Activated CD4-positive, alpha-beta T cell treated with anti-CD3 and anti-CD28 coated beads for 48 hours (primary cell): Measurements from ENCODE around the gene C11orf71.

ENCODE experiments used
- DNase-seq: peaks from one replicate; pipeline ENCODE4 v3.0.0-alpha.2; 2020

The C11orf71 gene

GRCh38 chr11:114399490-114400215 is 658 bp downstream of the C11orf71 start:
- DNase-seq = no peak

GRCh38 chr11:114398303-114398920 is 1.9 kb downstream of the C11orf71 start:
- no peak for DNase-seq

GRCh38 chr11:114397349-114397982 is 2.8 kb downstream of the C11orf71 start:
- no peak for DNase-seq

- DNase-seq = no peak
Observed at GRCh38 chr11:114396916-114397315, 3.4 kb downstream of the C11orf71 start.

- no peak for DNase-seq
Observed at GRCh38 chr11:114395736-114396135, 4.6 kb downstream of the C11orf71 start.

GRCh38 chr11:114392735-114393667 is 7.3 kb downstream of the C11orf71 start:
- no peak for DNase-seq

- DNase-seq = no peak
Observed at GRCh38 chr11:114386545-114386944, 13.8 kb downstream of the C11orf71 start.

- no peak for DNase-seq
Observed at GRCh38 chr11:114386131-114386530, 14.2 kb downstream of the C11orf71 start.

- no peak for DNase-seq
Observed at GRCh38 chr11:114384487-114384886, 15.8 kb downstream of the C11orf71 start.

GRCh38 chr11:114382509-114382908 is 17.8 kb downstream of the C11orf71 start:
- DNase-seq = no peak

GRCh38 chr11:114379394-114380069 is 20.8 kb downstream of the C11orf71 start:
- no peak for DNase-seq

- no peak for DNase-seq
Observed at GRCh38 chr11:114377612-114378267, 22.6 kb downstream of the C11orf71 start.

- no peak for DNase-seq
Observed at GRCh38 chr11:114375052-114375451, 25.3 kb downstream of the C11orf71 start.

GRCh38 chr11:114368918-114369680 is 31.2 kb downstream of the C11orf71 start:
- DNase-seq = no peak

- DNase-seq = no peak
Observed at GRCh38 chr11:114367244-114367957, 32.9 kb downstream of the C11orf71 start.

- DNase-seq = no peak
Observed at GRCh38 chr11:114366331-114367243, 33.7 kb downstream of the C11orf71 start.

- no peak for DNase-seq
Observed at GRCh38 chr11:114362958-114363357, 37.4 kb downstream of the C11orf71 start.

- DNase-seq = no peak
Observed at GRCh38 chr11:114362326-114362725, 38.0 kb downstream of the C11orf71 start.

GRCh38 chr11:114359342-114359741 is 41.0 kb downstream of the C11orf71 start:
- no peak for DNase-seq
